Kidney (tissue), 14 donors: ENCODE results near the gene PCNX4. TPM values are rescaled to one million over a fixed set of nuclear protein-coding genes. Genes with fewer than 3 reads are reported as not detected.
"Not testable (repeated sequence)": the region's sequence is repeated elsewhere in the genome, so short reads cannot be mapped to it uniquely, and the experiment has no call there.

Experiments
- DNase-seq, 5 donors: peaks; one replicate each; pipeline ENCODE4 v3.0.0-alpha.2; 2013 to 2020
- FAIRE-seq: peaks from 2 replicates; lab custom pipeline; 2012; peaks lifted over from hg19 to GRCh38; lab: Jason Lieb, UNC
- H3K27ac ChIP-seq, 2 donors: one replicate each; pipeline ENCODE4 v1.7.0; 2013; ENCODE audit warnings: low read depth in 2 of 2, low read length in 2 of 2, inconsistent platforms in 1 of 2
- H3K27me3 ChIP-seq: one replicate; pipeline ENCODE4 v1.7.1; 2013; ENCODE audit warnings: low read length, inconsistent platforms; ENCODE audit not compliant: control insufficient read depth, insufficient read depth
- H3K36me3 ChIP-seq, 3 donors: one replicate each; pipeline versions ENCODE4 v1.7.0 to v1.7.1; 2013; ENCODE audit warnings: low read length in 3 of 3, control low read depth in 1 of 3, inconsistent platforms in 1 of 3; ENCODE audit not compliant: insufficient read depth in 3 of 3, control insufficient read depth in 2 of 3
- H3K4me1 ChIP-seq, 3 donors: one replicate each; pipeline versions ENCODE4 v1.7.0 to v1.7.1; 2013; ENCODE audit warnings: low read length in 3 of 3, inconsistent platforms in 1 of 3, low read depth in 1 of 3; ENCODE audit not compliant: control insufficient read depth in 2 of 3, insufficient read depth in 2 of 3
- H3K4me3 ChIP-seq, 3 donors: one replicate each; pipeline versions ENCODE4 v1.7.0 to v1.8.1; 2013; ENCODE audit warnings: low read length in 3 of 3, control low read depth in 1 of 3, inconsistent platforms in 1 of 3
- H3K9ac ChIP-seq, 3 donors: one replicate each; pipeline versions ENCODE4 v1.7.0 to v1.7.1; 2013; ENCODE audit warnings: low read length in 3 of 3, control low read depth in 1 of 3, inconsistent platforms in 1 of 3
- H3K9me3 ChIP-seq, 3 donors: one replicate each; pipeline versions ENCODE4 v1.7.0 to v1.7.1; 2013; ENCODE audit warnings: low read length in 3 of 3, control low read depth in 1 of 3, inconsistent platforms in 1 of 3; ENCODE audit not compliant: control insufficient read depth in 2 of 3, insufficient read depth in 1 of 3
- CTCF ChIP-seq: IDR thresholded peaks from 3 replicates; pipeline ENCODE4 v1.5.1; 2012; ENCODE audit warnings: mild to moderate bottlenecking, moderate library complexity, borderline replicate concordance; ENCODE audit not compliant: insufficient read depth; ENCODE audit errors: extremely low read depth
- intact Hi-C: fragments of 100-400 bp; cut with DNase I; formaldehyde crosslinking; loops from one replicate; pipeline ENCODE4 v1.11.1; 2022
- polyA plus RNA-seq: library from polyadenylated mRNA; stranded (reverse); fragments of 350-450 nt; fragmentation: Illumina TruSeq; extraction: RNeasy Lipid Tissue Mini Kit (QIAGEN cat#74804); gene quantifications from one replicate; pipeline ENCODE4 v1.2.3, GENCODE V29; 2014; ENCODE audit warnings: low read depth, low replicate concordance; ENCODE audit not compliant: insufficient read depth
- total RNA-seq: library from RNA; stranded (reverse); fragmentation: NEBNext Ultra II Directional; extraction: Animal tissue kit (Norgen Biotek cat#: 25700); gene quantifications from one replicate; pipeline ENCODE4 v1.2.1, GENCODE V29; 2021
- donor health status: control.
- donor health status: control.
- donor health status: control.
- donor health status: control.
- donor health status: control.
- donor health status: DM: yes; HTN: yes; CAD: no.
- donor health status: Normal renal cell carcinoma (clear cell type).

PCNX4 gene
- total and polyA plus RNA-seq, 2 donors from 2014 or later, result 25.1 to 44.9 TPM

- Histone ChIP-seq H3K27ac (no peak overlapping the region), H3K4me3 (no peak overlapping the region), H3K4me1 (peaks cover 5 to 15% (median 13%) of the 10 kb centered on the region in 3 donors), H3K36me3 (peaks cover 0 to 6% (median 0%) of the 10 kb centered on the region in 3 donors), H3K9ac (no peak overlapping the region), H3K27me3 (no peaks in the 10 kb centered on the region), H3K9me3 (no peaks in the 10 kb centered on the region)
- TF ChIP-seq CTCF, result no peak
- no peak for FAIRE-seq
- intact Hi-C loops, result no loop called here
- no peak for DNase-seq
Observed at GRCh38 chr14:60097974-60098373, 6.3 kb downstream of the PCNX4 start.

DNA sequence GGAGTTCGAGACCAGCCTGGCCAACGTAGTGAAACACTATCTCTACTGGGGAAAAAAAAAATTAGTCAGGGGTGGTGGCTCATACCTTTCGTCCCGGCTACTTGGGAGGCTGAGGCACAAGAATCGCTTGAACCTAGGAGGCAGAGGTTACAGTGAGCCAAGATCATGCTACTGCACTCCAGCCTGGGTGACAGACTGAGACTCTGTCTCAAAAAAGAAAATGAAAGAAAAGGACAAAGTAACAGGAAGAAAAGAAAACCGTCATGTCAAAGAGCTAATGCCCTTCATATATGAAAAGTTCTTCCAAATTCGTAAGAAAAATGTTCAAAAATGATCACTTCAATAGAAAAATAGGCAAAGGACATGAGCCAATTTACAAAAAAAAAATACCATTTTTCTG is 8.1 kb downstream of the PCNX4 start:
- H3K4me3 ChIP-seq, H3K27me3 ChIP-seq, H3K4me1 ChIP-seq, H3K9me3 ChIP-seq, H3K27ac ChIP-seq, H3K9ac ChIP-seq, DNase-seq, H3K36me3 ChIP-seq, intact Hi-C loops, FAIRE-seq: not testable (repeated sequence)

- Histone ChIP-seq H3K4me3 (no peak overlapping the region), H3K9ac (no peak overlapping the region), H3K27me3 (no peaks in the 10 kb centered on the region), H3K27ac (no peak overlapping the region), H3K9me3 (no peaks in the 10 kb centered on the region), H3K4me1 (peaks cover 0 to 3% (median 0%) of the 10 kb centered on the region in 3 donors), H3K36me3 (peaks cover 0 to 6% (median 0%) of the 10 kb centered on the region in 3 donors)
- TF ChIP-seq CTCF, result no peak
- no peak for FAIRE-seq
- DNase-seq, result no peak
- intact Hi-C loops, result no loop called here
Observed at GRCh38 chr14:60101786-60102185, 10.1 kb downstream of the PCNX4 start.

- H3K27me3 ChIP-seq, result no peaks in the 10 kb centered on the region
- H3K27ac ChIP-seq, result no peak overlapping the region
- no peak for DNase-seq
- TF ChIP-seq CTCF, result no peak
- H3K9me3 ChIP-seq, result no peaks in the 10 kb centered on the region
- peaks cover 0 to 6% (median 0%) of the 10 kb centered on the region in 3 donors for H3K36me3 ChIP-seq
- no peak for FAIRE-seq
- peaks cover 0 to 3% (median 0%) of the 10 kb centered on the region in 3 donors for H3K4me1 ChIP-seq
- no peak overlapping the region for H3K4me3 ChIP-seq
- no peak overlapping the region for H3K9ac ChIP-seq
- intact Hi-C loops, result no loop called here
Observed at GRCh38 chr14:60102389-60102788, 10.7 kb downstream of the PCNX4 start.
